HG02970 (cell line): ENCODE data around the gene COPS7A.

ENCODE experiments used
- ATAC-seq: cut with Tn5 transposase; IDR thresholded peaks from one replicate; pipeline ENCODE4 v1.9.1; 2021; ENCODE audit warnings: mild to moderate bottlenecking, moderate library complexity, moderate number of reproducible peaks; ENCODE audit not compliant: unreplicated experiment, low FRiP score

Gene COPS7A

DNA sequence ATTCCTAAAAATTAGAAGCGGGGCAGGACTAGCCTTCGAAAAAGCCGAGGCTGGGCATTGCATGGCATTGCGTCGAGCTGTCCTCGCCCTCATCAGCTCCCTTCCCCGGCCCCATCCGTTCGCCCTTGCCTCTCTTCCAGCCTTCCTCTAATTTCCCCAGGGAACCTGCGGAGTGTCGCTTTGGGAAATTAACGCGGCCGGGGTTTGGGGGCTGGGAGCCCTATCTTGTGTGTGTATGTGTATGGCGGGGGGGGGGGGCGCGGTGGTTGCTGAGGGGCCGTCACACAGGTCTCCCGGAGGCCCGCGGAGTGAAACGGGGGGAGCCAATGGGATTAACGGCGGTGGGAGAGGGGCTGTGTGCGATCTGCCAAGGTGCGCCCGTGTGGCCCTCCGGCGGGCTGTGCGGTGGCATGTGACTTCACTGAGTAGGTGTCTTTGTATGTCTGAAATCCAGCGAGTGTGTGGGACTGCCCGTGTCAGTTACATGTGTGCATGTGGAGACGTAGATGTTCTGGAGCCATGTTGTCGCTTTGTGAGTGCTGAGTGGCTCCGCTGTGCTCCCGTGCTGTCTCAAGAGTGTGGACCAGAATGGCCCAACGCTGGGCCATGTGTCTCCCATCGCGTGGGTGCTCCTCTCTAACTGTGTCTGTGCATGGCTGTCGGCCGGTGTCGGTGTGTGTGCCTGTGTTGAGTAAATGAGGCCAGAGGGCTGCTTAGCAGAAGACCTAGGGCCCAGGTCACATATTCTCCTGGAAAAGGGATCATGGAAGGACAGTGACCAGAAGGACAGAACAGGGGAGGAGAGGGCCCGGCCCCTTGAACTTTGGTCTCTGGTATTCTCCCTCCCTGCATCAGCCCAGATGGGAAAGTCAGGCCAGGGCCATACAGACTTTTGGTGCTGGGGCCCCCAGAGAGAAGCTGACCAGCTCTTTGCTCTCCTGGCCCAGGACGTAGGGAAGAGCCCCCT, 43.8 kb downstream of the COPS7A start:
- no peak for ATAC-seq

DNA sequence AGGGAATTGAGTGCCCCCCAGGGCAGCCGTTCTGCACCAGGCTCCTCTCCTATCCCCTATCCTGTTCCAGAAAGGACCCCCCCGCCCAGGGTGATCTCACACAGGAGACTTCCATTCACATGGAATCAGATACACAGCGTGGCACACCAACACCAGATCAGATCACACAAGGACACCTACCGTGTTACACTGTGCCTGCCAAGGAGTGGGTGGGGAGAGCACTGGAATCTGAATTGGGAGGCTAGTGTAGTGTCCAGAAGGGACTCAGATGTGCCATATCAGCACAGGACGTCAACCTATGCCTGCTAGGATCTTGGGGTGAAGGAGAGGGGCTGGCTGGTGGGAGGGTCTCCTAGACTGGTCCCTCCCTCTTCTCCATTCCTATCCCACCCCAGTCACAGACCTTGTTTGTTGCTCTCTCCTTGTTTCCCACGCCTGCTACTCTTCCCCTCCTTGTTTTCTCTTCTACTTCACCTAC, 44.6 kb downstream of the COPS7A start:
- no peak for ATAC-seq

DNA sequence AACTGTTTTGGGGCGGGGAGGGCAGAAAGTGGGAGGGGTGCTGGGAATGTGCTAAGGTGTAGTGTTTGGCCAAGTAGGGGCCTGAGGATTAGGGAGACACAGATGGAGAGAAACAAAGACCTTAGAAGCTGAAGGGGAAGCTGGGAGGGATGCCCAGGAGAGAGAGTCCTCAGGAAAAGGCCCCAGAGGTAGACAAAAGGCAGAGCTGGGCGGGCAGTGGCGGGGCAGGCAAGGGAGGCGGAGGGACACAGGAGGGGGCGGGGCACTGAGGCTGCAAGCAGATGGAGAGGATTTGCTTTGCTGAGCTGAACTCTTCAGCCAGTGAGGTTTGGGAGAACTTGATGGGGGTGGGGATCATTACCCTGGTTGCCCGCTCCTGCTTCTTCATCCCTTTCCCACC, 45.1 kb downstream of the COPS7A start:
- ATAC-seq, result no peak

DNA sequence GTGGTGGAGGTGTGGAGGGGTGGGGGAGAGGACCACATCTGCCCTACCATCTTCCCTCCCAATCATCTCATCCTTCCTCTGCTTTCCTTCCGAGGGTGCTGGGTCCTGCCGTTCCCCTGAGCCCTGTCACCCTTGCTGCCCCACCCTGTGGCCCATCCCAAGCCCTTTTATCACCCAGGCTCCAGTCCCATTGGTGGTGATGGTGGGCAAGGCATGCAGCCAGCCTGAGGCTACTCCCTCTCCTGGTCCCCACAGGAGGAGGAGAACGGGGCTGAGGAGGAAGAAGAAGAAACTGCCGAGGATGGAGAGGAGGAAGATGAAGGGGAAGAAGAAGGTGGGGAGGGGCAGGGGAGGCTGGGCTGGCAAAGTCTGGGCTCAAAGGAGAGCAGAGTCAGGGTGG, 45.8 kb downstream of the COPS7A start:
- ATAC-seq, result no peak

DNA sequence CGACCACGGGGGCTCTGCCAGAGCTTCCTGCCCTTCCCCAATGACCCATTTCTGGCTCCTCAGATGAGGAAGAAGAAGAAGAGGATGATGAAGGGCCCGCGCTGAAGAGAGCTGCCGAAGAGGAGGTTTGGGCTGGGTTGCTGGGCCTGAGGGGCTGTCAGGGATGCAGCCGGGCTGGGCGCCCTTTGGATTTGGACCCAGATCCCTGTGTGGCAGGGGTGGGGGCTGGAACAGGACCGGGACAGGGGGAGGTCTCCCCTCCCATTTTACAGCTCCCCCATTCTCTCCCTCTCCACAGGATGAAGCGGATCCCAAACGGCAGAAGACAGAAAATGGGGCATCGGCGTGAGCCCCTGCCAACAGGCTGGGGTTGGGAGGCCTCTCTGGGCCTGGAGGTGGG, 46.2 kb downstream of the COPS7A start:
- ATAC-seq, result no peak

DNA sequence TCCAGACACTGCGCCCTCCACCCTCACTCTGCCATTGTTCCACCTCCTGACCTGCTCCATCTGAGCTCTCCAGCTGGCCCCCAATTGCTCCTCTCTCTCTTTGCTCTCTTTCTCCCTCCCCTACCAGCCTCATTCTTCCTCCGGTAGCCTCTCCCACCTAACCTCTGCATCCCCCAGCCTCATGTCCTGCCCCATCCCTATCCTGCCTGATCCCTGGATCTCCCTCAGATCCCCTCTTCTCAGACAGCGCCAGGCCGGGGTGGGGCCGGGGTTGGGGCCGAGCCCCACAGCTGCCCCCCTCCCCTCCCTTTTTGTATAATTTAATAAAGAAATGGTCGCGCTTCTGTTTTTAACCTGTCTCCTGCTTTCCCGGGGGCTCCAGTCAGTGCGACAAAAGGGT, 46.8 kb downstream of the COPS7A start:
- ATAC-seq, result no peak

DNA sequence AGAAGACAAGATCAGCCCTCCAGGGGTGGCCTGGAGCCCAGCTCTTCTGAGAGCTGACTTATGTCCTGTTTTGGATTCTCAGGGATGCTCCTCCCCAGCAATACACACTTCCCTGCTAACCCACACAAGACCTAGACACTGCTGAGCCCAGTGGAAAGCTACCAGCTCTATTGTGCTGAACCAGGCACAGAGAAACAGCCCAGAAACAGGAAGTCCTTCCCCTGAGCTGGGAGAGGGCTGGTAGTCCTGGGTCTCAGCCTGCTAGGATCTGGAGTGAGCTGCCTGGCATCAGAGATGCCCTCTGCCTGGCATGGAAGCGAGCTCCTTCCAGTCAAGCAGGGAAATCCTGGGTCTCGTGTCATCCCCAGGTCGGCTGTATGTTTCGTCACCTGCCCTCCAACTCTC, 47.2 kb downstream of the COPS7A start:
- ATAC-seq, result no peak

DNA sequence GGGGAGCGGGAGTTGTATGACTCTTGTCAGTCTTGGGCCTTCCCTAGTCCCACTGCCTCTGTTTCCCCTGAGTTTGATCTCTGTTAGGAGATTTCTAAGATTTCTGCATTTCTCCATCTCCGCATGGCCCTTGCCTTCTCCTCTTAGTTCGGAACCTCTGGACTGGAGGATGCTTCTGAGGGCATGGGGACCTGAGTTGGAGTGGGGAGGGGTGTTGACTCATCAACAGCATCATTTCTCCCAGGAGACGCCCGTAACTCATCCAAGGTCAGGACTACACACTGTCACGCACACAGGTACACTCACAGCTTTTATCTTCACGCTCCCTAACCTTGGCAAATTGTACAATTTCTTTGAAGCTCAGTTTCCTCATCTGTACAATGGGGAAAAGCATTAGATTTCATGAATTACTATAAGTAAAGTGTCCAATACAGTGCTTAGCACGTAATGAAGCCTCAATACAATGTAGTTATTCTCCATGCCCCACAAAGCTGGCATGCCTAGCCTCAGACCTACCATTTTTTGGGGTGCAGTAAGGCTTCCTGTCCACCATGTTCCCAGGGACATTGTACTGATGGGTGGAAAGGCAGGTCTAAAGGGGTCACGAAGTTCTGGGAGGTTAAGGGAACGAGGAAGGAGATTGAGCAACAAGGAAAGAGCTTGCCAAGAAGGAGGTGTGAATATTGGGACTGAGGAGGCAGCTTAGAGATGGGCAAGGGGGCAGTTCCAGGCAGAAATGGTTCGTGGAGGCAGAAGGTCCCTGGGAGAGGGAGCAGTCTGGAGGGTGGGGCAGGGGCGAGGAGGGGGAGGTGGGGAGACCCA, 47.9 kb downstream of the COPS7A start:
- no peak for ATAC-seq

DNA sequence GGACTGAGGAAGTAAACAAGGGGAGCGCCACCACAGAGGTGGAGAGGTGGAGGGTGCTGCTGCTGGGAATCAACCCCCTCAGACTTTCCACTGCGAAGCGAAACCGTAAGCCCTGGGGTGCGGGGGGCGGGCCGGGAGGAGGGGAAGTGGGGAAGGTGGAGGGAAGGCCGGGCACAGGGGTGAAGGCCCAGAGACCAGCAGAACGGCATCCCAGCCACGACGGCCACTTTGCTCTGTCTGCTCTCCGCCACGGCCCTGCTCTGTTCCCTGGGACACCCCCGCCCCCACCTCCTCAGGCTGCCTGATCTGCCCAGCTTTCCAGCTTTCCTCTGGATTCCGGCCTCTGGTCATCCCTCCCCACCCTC, 48.5 kb downstream of the COPS7A start, which contains the start of gene LAG3:
Gene LAG3, plus strand, starts transcription at position 190 of the 365 bp plus-strand sequence. CDS start 333 bp downstream, outside the sequence.
- ATAC-seq, result no peak

DNA sequence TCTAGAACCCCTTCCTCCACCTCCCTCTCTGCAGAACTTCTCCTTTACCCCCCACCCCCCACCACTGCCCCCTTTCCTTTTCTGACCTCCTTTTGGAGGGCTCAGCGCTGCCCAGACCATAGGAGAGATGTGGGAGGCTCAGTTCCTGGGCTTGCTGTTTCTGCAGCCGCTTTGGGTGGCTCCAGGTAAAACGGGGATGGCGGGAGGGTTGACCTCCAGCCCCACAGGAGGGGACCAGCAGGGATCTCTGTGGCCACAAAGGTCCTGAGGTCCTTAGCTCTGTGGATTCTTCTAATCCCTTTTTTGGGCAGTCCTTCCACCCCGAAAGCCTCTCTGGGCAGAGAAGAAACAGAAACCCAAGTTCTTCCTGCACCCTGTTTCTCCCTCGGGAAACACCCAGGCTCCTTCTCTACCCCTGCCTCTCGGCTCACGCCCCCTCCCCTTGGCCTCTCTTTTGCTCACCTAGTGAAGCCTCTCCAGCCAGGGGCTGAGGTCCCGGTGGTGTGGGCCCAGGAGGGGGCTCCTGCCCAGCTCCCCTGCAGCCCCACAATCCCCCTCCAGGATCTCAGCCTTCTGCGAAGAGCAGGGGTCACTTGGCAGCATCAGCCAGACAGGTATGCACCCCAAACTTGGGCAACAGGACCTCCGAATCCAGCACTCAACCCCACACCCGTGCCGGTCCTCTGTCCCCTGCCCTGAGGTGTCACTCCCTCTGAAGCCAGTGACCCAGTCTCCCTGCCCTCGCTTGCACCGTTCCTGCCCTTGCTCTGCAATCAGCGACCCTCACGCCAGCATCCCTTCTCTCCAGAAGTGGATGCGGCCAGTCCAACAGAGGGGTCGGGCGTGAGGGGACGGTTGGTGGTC, 49.1 kb downstream of the COPS7A start:
- ATAC-seq, result no peak

DNA sequence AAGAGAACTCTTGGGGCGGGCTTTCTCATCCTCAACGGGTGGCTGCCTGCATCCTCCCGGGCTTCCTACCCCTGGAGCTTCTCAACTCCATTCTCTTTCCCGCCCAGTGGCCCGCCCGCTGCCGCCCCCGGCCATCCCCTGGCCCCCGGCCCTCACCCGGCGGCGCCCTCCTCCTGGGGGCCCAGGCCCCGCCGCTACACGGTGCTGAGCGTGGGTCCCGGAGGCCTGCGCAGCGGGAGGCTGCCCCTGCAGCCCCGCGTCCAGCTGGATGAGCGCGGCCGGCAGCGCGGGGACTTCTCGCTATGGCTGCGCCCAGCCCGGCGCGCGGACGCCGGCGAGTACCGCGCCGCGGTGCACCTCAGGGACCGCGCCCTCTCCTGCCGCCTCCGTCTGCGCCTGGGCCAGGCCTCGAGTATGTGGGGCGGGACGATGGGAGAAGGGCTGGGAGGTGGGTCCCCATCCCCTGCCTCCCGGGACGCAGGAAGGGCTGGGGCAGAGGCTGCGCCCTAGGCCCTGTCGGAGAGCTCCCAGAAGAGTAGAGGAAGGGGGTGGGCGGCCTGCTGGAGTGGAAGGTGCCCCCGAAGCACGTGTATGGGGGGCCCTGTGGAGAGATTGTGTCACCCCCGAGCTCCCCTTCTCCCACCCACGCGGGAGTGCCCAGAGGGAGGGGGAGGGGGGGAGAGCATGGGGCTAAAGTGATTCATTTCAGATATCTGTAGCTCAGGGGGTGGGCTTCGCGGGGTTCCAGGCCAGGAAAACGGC, 49.9 kb downstream of the COPS7A start:
- no peak for ATAC-seq

DNA sequence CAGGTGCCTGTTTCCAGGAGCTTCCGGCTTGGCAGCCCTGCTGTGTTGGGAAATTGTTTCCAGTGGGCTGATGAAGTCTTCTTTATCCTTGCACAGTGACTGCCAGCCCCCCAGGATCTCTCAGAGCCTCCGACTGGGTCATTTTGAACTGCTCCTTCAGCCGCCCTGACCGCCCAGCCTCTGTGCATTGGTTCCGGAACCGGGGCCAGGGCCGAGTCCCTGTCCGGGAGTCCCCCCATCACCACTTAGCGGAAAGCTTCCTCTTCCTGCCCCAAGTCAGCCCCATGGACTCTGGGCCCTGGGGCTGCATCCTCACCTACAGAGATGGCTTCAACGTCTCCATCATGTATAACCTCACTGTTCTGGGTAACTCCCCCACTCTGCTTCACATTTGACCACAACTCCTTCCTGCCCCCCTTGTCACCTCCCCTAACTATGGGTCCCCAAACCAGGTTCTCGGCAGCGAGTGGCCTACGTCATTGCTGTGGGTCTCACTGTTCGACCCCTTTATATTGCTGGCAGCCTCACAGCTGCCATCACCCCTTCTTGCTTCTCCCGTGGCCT, 50.7 kb downstream of the COPS7A start:
- no peak for ATAC-seq

DNA sequence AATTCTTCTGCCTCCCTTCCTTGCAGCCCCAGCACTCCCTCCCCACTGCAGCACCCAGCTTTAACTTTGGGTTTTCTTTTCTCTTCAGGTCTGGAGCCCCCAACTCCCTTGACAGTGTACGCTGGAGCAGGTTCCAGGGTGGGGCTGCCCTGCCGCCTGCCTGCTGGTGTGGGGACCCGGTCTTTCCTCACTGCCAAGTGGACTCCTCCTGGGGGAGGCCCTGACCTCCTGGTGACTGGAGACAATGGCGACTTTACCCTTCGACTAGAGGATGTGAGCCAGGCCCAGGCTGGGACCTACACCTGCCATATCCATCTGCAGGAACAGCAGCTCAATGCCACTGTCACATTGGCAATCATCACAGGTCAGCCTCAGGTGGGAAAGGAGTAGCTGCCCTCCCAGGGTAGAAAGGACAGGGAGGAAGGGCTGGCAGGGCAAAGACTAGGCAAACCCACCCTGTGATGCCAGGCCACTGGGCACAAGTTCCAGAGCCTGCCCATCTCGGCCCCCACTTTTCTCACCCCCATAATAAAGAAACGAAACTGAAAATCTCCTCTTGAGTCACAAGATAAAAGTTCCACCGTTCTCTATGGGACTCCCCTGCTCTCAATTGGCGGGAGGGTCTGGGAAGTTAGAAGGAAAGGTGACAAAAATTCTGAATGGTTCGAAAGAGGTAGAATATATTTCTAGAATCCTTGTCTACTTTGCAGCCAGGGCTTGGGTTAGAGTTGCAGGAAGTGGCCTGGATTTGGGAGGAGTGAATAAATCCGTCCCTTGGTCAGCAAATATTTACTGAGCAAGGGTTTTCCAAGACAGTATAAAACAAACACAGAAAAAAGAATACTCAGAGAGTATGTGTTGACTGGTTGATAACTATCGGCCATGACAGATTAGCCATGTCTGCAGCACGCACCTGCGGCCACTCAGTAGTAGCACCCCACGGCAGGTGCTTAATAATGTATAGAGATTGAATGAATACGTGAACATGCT, 51.6 kb downstream of the COPS7A start:
- no peak for ATAC-seq

DNA sequence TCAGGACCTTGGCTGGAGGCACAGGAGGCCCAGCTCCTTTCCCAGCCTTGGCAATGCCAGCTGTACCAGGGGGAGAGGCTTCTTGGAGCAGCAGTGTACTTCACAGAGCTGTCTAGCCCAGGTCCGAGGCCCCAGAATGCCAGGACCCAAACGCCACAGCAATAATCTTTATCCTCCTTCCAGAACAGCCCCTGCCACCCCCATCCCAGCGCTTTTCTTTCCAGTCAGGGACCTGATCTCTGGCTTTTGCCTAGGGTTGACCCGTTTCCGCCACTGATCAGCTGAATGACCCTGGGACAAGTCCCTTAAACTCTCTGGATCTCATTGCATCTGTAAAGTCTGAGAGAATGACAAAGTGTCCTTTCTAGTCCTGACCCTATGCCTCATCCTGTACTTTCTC, 53.5 kb downstream of the COPS7A start:
- no peak for ATAC-seq

DNA sequence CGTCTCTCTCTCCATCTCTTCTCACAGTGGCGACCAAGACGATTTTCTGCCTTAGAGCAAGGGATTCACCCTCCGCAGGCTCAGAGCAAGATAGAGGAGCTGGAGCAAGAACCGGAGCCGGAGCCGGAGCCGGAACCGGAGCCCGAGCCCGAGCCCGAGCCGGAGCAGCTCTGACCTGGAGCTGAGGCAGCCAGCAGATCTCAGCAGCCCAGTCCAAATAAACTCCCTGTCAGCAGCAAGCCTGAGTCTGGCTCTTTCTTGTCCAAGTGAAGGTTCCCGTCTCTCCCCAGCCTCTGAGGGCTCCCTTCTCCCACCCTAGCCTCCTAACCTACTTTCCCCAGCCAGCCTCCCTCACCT, 54.3 kb downstream of the COPS7A start:
- ATAC-seq, result no peak

DNA sequence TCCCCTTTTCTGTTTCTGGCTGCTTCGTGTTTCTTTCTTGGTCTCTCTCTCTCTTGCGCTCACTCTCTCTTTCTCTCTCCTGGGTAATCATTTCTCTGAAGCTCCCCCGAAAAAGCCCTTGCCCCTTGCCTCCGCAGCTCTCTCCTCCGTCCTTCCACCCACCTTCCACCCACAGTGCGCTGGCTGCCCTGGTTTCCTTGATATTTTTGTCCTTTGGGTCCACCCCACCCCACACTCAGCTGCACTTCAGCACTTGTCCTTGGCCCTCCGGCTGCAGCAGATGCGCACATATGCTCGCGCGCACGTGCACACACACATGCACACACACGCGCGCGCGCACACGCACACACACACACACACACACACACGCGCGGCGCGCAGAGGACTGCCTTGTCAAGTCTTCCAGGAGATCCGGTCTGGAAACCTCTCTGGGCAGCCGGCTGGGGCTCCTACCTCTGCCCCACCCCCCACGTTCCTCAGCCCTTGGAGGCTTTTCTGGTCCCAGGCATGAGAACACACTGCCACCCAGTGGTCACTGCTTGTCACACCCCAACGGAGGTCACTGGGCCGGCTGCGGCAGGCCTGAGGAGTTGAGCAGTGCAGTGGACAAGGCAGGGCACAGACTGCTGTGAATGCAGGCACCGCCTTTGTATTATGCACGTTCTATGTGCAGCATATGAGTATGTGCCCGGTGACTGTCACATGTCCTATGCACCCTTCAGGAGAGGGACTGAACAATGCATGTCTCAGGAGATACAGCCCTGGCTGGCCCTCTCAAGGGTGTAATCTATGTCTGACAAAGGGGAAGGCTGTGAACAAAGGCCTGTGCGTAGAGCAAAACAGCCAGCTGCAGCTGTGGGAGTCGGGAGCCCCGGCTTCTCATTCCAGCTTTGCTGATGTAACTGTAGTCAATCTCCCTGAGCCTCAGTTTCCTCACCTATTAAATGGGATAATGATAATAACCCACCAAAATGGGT, 55.0 kb downstream of the COPS7A start:
- peak; percentile 66 for ATAC-seq
